ENCODE measurements around the gene SMAP1.
"Not testable (repeated sequence)": the region's sequence is repeated elsewhere in the genome, so short reads cannot be mapped to it uniquely, and the experiment has no call there.

Gene SMAP1

DNA sequence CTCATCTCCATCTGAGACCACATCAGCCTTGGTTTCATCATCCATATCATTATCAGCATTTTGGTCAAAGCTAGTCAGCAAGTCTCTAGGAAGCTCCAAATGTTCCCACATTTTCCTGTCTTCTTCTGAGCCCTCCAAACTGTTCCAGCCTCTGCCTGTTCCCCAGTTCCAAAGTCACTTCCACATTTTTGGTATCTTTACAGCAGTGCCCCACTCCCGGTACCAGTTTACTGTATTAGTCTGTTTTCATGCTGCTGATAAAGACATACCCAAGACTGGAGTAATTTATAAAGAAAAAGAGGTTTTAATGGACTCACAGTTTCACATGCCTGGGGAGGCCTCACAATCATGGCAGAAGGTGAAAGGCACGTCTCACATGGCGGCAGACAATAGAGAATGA, 74.8 kb downstream of the SMAP1 start:
- not testable (repeated sequence) for DNase-seq

DNA sequence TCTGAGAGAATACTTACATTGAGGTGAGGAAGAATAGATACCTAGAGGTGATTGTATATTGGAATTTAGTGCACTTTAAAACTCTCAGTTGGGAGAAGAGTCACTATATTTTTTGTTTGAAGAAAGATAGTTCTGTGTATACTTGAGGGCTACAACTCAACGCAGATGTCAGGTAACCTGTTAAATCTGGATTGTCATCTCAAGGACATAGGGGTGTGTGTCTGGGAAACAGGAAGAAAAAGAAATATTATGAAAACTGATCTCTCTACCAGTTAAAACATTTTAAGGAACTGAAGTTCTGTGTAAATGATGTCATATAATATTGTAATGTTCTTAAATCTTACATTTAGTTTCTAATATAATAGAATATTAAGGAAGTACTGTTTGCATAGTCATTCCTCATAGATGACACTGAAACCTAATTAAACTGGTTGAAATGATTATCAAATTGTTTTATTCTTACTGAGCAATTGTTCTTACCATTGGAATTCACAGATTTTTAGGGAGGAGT, 86.2 kb downstream of the SMAP1 start:
- DNase-seq, result no peak

DNA sequence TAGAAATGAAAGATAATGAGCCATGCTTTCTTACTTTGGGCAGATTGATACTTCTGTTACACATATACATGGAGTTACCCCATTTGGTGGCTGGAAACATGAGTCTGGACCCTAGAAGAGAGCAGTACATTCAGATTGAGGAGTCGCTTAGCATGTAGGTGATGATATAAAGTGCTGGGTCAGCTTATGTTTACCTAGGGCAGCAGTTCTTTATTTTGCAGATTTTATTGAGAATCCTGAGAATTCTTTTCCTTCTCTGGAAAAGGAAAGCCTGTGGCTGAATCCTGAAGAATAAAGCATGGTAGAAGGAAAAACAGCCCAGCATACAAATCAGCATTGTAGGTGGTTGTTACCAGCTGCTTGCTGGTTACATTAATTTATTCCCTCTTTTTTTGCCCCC, 91.2 kb downstream of the SMAP1 start:
- DNase-seq, result no peak

DNA sequence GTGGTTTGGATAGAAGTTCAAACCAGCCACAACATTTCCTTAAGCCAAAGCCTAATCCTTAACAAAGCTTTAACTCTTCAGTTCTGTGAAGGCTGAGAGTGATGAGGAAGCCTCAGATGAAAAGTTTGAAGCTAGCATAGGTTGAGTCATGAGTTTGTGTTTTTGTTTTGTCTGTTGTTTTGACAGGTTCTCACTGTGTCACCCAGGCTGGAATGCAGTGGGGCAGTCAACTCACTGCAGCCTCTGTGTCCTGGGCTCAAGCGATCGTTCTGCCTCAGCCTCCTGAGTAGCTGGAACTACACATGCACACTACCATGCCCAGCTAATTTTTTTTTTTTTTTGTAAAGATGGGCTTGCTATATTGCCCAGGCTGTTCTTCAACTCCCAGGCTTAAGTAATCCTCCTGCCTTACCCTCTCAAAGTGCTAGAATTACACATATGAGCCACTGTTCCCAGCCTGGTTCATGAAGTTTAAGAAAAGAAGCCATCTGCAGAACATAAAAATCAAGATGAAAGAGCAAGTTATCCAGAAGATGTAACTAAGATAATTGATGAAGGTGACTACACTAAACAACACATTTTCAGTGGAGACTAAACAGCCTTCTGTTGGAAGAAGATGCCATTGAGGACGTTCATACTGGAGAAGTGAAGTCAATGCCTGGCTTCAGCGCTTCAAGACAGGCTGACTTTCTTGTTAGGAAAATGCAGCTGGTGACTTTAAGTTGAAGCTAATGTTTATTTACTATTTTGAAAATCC, 96.2 kb downstream of the SMAP1 start:
- no peak for DNase-seq

DNA sequence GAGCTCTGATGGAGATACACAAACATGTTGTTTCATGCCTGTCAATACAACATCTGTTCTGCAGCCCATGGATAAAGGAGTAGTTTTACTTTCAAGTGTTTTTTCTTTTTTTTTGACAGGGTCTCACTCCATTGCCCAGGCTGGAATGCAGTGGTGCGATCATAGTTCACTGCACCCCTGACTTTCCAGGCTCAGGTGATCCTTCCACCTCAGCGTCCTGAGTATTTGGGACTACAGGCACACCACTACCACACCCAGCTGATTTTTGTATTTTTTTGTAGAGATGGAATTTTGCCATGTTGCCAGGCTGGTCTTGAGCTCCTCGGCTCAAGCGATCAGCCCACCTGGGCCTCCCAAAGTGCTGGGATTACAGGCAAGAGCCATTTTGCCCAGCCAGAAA, 97.0 kb downstream of the SMAP1 start:
- no peak for DNase-seq

DNA sequence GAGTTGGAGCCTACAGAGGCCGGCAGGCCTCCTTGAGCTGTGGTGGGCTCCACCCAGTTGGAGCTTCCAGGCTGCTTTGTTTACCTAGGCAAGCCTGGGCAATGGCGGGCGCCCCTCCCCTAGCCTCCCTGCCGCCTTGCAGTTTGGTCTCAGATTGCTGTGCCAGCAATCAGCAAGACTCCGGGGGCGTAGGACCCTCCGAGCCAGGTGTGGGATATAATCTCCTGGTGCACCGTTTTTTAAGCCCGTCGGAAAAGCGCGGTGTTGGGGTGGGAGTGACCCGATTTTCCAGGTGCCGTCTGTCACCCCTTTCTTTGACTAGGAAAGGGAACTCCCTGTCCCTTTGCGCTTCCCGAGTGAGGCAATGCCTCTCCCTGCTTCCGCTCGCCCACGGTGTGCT, 103.7 kb downstream of the SMAP1 start:
- DNase-seq, result not testable (repeated sequence)

DNA sequence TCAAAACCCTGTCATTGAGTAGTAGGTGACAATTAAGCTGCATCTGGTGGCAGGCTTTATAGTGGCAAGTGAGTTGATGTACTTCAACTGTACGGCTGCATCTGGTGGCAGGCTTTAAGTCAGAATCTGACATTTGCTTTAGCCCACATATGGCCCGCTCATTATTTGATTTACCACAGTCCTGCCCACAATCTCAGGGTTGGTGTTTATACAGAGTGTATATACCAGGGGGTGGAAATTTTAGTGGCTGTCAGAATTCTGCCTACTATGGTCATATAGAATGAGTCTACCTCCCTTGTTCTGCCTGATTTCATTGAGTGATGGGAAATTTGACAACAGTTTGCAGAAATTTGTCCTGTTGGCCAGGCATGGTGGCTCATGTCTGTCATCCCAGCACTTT, 112.3 kb downstream of the SMAP1 start:
- DNase-seq, result no peak

DNA sequence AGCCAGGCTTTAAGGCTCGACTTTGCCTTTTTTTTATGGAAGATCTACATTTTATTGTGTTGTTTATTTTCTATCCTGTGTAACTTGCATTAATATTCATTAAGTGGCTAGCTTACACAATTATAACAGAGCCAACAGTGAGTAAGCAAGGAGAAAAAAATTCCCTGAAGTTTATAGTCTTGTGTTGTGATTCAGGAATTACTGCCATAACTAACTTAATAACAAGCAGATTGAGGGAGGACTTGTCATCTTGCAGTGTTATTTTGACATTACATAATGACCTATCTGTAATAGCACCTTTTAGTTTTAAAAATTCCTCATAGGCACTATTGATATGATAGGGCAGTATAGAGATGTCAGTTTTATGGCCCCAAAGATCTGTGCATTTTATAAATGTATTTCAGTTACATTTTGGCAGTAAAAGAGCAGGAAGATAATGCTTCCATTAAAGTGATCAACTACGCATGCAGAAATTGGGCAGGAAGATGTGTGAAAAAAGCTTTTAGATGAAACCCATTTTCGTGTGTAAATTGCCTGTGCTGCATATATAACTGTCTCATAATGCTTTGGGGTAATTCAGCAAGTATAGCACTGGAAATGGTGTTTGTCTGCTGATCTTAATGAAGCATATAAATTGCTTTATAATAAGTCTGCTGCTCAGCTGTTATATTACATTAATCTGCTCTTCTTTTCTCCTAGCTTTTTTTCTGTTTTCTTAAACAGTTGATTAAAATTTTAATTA, 123.0 kb downstream of the SMAP1 start:
- no peak for DNase-seq

DNA sequence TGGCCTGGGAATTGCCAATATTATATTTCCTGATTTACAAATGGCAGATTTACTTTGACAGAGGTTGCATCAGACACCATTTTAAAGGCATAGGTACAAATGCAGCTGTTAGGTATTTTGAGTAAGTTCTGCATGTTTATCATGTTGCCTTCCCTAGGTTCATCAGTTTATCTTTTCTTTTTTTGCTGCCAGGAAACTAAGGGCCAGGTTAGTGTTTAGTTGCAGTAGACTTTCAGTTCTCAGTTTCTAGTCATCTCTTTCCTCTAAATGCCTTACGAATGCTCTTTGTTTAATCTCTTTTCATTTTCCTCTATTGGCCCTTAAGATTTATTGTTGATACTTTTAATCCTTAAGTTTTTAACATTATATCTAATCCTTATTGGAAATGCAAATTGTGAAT, 129.9 kb downstream of the SMAP1 start:
- DNase-seq, result no peak

DNA sequence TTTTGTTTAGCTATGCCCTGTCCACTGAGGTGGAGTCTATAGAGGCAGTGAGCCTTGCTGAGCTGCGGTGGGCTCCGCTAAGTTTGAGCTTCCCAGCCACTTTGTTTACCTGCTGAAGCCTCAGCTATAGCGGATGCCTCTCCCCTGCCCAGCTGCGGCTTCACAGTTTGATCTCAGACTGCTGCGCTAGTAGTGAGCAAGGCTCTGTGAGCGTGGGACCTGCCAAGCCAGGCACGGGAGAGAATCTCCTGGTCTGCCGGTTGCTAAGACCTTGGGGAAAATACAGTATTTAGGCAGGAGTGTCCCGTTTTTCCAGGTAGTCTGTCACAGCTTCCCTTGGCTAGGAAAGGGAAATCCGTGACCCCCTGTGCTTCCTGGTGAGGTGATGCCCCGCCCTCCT, 138.4 kb downstream of the SMAP1 start:
- no peak for DNase-seq

DNA sequence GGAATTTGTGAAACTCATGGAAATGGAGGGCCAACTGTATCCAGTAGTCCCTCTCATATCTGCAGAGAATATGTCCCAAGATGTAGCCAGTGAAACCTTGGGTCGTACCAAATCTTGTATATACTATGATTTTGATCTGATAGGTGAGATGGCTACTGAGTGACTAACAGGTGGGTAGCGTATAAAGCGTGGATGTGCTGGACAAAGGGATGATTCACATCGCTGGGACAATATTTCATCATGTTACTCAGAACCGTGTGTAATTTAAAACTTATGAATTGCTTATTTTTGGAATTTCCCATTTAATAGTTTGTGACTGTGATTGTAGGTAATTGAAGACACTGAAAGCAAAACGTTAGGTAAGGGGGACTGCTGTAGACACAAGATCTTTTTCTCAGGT, 144.1 kb downstream of the SMAP1 start:
- no peak for DNase-seq

DNA sequence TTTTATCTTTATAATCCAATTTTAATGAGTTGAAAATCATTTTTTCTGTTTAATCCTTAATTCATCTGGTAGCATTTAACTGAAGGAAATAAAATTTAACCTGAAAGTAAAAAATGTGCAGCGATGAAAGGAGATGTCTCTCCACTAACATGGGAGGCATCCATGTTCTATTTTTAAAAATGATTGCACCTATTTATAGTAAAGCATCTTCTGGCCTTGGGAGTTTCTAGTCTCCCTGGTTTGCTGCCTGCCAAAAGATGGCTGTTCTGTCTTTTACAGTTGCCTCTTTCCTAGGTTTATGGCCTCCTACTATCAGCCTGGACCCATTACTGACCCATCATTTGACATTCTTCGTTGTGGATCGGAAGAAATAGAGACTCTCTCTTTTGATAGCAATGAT, 146.2 kb downstream of the SMAP1 start:
- no peak for DNase-seq

DNA sequence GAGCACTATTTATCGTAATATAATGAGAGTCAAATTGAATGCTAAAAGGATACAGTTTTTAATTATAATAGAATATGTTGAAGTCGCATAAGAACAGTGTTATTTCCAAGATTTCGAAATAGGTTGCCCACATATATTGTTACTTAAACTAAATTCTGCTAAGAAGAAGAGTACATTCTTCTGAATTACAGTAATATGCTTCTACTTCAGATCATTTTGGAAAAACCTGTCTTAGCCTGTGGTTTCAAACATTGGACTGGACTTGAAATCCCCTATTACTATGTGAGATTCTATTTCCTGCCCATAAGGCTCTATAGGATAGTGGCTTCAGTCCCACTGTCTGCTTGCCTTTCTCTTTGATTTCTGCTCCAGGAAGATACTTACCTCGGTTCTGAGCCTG, 152.0 kb downstream of the SMAP1 start:
- no peak for DNase-seq

DNA sequence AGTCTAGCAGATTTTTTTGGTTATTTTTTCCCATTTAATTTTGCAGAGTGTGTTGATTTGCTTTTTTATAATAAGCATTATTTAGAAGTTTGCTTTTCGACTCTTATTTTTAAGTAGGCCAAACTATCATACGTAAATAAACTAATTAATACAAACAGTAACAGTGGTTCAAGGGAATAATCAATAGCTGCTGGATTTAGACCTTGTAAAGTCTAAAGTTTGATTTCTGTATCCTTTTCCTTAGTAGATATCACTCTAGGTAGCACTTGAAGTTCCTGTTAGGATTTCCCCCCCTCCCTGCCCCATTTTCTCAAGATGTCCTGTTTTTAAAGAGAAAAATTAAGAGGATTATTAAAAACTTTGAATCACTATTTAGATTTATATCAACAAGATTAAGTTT, 153.1 kb downstream of the SMAP1 start:
- no peak for DNase-seq

DNA sequence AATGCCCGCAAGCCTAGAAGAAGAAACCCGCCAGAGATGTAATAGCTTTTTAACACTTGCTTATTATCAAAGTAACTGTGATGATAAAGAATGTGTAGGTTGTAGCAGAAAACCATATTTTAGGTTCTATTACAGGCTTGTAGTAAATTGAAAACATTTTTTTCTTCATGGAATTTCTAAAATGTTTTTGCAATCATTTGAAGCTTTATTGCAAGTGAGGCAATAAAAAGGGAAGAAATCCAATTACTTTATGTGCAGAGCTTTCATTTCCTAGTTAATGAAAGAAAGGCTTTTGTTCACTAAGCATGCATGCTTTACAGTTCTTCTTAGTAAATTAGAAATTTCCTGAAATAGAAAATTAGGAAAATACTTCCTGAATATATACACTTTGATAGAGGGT, 154.1 kb downstream of the SMAP1 start:
- DNase-seq, result no peak

DNA sequence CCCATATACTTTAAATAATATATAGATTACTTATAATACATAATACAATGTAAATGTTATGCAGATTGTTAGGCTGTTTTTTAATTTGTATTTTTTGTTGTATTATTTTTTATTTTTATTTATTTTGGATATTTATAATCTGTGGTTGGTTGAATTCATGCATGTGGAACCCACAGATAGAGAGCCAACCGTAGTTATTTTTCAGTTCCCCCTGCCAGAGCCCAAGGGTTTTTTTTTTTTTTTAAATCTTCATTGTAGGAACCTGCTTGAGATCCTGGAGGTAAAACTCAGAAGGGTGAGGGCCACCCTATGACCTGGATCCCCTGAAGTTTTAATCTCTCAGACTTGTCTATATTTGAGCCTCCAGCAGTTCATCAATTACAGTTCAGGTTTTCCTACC, 156.0 kb downstream of the SMAP1 start:
- DNase-seq, result no peak

DNA sequence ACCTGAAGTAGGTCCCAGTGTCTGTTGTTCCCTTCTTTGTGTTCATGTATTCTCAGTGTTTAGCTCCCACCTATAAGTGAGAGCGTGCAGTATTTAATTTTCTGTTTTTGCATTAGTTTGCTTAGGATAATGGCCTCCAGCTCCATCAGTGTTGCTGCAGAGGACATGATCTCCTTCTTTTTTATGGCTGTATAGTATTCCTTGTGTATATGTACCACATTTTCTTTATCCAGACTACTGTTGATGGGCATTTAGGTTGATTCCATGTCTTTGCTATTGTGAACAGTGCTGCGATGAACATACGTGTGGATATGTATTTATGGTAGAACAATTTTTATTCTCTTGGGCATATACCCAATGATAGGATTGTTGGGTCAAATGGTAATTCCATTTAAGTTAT, 163.7 kb downstream of the SMAP1 start:
- DNase-seq, result no peak

DNA sequence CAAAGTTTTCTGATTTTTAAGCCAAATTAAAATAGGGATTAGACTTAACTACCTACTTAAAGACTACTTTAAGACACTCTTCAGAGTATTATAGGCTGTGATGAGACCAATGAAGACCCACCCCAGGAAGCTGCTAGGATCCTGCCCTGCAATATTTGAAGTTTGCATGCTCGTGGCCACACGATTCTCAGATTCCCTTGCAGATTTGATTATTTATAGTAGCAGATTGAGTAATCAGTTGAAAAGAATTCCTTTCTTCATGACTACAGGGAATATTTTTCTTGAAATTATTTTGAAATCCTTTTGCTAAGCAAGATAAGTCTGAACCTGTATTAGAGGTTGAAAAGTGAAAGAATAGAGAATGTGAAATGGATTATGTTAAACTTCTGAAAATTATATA, 166.8 kb downstream of the SMAP1 start:
- no peak for DNase-seq

DNA sequence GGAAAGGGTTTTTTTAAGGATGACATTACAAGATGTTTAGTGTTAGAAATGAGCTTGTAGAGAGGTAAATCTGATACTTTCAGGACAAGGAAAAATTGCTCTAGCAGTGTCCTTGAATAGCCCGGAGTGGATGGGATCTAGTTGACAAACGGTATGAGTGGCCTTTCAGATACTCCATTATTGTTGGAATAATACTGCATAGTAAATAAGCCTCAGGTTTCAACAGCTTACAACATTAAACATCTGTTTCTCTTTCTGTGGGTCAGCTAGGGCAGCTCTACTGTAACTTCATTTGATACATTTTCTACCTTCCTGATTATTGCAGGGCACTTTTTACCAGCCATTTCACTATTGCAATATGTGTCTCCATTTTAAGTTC, 171.2 kb downstream of the SMAP1 start:
- no peak for DNase-seq

DNA sequence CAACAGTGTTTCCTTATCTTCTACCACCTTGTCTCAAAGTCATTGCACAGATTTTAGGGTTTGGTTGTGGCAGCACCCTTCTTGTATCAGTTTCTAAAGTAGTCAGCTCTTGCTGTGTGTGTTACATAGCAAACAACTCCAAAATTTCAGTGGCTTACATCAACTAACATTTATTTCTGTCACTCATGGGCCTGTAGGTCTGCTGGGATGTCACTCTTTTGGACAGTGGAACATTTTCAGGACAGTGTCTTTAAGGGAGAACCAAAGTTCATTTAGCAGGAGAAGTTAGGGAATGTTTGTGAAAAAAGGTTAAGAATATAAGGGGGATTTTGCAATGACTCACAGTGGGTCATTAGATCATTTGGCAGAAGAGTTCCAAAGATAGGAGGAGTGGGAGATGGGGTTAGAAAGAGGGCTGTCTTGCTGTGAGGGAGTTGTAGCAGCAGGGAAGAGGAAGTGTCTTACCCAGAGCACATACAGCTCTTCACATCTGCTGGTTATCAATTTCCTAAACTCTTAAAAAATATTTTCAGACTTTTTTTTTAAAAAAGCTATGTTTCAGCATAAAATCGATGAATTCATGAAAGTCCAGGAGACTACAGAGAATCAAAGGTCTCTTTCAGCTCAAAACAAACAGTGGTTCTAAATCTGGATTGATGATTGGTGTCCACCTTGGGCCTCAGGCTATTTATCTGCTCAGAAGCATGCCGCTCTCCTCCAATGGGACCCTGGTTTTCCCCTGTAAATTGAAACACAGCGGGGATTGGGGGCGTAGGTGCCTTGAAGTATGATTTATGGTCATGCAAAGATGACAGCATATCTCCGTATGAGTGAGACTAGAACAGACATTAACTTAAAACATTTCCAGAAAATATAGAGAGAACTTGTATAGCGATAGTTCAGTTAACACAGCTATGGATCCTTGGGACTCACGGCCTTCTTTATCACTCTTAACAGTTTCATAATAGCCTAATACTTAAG, 171.9 kb downstream of the SMAP1 start:
- no peak for DNase-seq

DNA sequence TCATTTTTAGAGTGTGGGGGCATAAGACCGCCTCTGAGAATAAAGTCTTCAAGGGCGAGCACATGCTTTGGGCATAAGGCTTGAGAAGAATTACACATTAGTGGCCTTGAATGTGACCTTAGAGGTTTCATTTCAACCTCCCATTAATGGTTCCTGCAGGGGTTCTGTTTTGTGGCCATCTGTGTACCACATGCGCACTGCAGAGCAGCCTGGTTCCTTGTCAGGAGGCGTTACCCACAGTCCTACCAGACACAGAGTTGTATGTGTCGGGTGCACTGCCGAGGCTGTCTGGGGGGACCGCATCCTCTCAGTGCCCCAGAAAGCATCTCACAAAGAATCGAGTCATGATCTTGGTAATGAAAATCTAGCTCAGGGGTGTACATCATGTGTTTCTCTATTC, 173.4 kb downstream of the SMAP1 start:
- DNase-seq, result no peak

DNA sequence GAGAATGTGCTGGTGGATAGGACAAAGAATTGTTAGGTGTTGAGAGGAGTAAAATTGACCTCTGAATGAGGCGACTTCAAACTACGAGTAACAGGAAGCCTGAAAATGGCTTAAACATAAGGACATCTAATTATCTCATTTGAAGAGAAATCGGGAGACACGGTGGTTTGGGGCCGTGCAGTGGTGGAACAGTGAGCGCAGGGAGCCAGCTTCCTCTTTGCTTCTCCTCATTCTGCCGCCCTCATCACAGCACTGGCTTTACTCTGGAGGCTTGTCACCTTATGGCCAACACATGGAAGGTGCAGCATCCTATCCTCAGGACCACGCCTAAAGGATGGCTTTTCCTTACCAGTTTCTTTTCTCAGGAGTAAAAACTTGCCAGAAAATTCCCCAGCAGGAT, 174.9 kb downstream of the SMAP1 start:
- no peak for DNase-seq

DNA sequence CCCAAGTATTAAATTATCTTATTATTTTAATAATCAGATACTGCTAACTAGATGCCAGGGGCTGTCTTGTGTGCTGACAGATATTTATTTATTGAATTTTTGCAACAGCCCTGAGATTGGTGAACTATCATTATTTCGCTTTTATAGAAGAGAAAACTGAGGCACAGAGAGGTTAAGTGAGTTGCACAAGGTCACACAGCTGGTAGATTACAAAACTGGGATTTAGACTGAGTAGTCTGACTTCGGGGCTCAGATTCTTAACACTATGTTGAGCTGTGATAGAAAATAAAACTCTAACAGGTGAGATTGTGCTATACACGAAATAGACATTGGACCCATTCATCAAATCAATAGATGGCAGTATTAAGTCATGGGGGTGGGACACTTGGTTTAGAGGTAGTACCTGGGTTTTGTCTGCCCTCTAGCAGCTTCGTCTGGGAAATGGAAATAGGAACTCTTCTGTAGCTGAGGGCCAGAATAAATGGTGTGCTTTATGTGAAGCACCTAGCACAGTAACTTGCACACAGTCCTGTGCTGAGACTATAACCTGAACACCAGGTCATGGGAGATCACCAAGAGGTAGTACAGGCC, 175.7 kb downstream of the SMAP1 start:
- DNase-seq, result no peak

Measured in CD4-positive, alpha-beta T cell treated with Interleukin-21 for 1 hour (primary cell).